ENCODE results near the gene CHML.

The CHML gene

DNA sequence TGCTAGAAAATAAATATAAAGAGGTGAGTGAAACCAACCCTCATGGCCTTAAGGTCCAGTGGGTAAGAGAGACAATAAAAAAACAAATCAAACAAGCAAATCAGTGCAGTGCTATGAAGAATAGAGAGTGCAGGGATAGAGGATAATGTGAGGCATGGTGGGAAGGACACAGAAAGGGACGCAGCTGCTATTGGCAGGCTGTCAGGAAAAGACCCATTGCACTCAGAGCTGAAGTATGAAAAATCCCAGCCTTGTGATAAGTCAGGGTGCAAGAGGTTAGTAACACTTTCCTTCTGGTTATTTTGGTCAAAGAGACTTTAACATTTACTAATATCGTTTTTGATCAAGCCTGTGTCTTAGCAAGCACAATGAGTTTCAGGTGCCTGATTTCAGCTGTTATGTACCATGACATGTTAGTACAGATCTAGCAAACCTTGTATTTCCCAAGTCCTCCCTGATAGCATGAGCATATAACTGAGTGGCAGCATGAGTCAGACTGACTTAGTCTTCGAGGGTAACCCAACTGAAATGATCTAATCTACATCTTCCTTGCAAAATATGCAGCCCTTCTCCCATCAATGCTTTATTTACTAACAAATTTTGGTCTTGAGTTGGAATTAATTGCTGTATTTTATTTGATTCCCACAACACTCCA, 31.7 kb downstream of the CHML start:
- Histone ChIP-seq H4K20me1 (ENCODE audit: insufficient read depth, low read length) (no peaks in the 10 kb centered on the region), H2AFZ (ENCODE audit: low read depth, low read length) (no peak overlapping the region), H3K27ac (ENCODE audit: low read length) (no peak overlapping the region), H3K4me3 (ENCODE audit: low read depth in 1 of 2, low read length in 2 of 2) (no peak overlapping the region), H3K9me3 (ENCODE audit: insufficient read depth, low read length, severe bottlenecking) (no peaks in the 10 kb centered on the region), H3K36me3 (ENCODE audit: insufficient read depth, low read length) (no peaks in the 10 kb centered on the region; the same call in 1 of the 2 replicates), H3K79me2 (ENCODE audit: insufficient read depth, low read length) (no peaks in the 10 kb centered on the region), H3K4me1 (ENCODE audit: insufficient read depth, low read length) (no peaks in the 10 kb centered on the region), H3K4me2 (ENCODE audit: insufficient read depth, low read length) (no peak overlapping the region), H3K9ac (ENCODE audit: low read depth, low read length) (no peak overlapping the region), H3K27me3 (ENCODE audit: insufficient read depth, low read length, poor library complexity) (no peaks in the 10 kb centered on the region)
- ATAC-seq (ENCODE audit: insufficient read depth, low read depth) (no peak), DNase-seq (no peak)
- TF ChIP-seq, protein P1, sequence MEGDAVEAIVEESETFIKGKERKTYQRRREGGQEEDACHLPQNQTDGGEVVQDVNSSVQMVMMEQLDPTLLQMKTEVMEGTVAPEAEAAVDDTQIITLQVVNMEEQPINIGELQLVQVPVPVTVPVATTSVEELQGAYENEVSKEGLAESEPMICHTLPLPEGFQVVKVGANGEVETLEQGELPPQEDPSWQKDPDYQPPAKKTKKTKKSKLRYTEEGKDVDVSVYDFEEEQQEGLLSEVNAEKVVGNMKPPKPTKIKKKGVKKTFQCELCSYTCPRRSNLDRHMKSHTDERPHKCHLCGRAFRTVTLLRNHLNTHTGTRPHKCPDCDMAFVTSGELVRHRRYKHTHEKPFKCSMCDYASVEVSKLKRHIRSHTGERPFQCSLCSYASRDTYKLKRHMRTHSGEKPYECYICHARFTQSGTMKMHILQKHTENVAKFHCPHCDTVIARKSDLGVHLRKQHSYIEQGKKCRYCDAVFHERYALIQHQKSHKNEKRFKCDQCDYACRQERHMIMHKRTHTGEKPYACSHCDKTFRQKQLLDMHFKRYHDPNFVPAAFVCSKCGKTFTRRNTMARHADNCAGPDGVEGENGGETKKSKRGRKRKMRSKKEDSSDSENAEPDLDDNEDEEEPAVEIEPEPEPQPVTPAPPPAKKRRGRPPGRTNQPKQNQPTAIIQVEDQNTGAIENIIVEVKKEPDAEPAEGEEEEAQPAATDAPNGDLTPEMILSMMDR (IDR thresholded peaks at IDR 0.05; ENCODE audit: borderline replicate concordance, extremely low read depth, low read length, poor library complexity, severe bottlenecking) = no peak

DNA sequence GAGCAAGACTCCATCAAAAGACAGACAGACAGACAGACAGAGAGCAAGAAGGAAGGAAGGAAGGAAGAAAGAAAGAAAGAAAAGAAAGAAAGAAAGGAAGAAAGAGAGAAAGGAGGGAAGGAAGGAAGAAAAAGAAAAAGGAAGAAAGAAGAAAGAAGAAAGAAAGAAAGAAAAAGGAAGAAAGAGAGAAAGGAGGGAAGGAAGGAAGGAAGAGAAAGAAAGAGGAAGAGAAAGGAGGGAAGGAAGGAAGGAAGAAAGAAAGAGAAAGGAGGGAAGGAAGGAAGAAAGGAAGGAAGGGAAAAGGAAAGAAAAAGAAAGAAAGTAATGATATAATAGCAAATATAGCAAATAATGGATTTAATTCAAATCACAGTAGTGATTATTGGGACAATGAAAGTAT, 32.7 kb downstream of the CHML start:
- Histone ChIP-seq H2AFZ (ENCODE audit: low read depth, low read length) (no peak overlapping the region), H3K4me1 (ENCODE audit: insufficient read depth, low read length) (no peaks in the 10 kb centered on the region), H3K79me2 (ENCODE audit: insufficient read depth, low read length) (no peaks in the 10 kb centered on the region), H3K27me3 (ENCODE audit: insufficient read depth, low read length, poor library complexity) (no peaks in the 10 kb centered on the region), H3K4me2 (ENCODE audit: insufficient read depth, low read length) (no peak overlapping the region), H3K9ac (ENCODE audit: low read depth, low read length) (no peak overlapping the region), H3K4me3 (ENCODE audit: low read depth in 1 of 2, low read length in 2 of 2) (no peak overlapping the region), H3K36me3 (ENCODE audit: insufficient read depth, low read length) (no peaks in the 10 kb centered on the region; the same call in 1 of the 2 replicates), H3K27ac (ENCODE audit: low read length) (no peak overlapping the region), H3K9me3 (ENCODE audit: insufficient read depth, low read length, severe bottlenecking) (no peaks in the 10 kb centered on the region), H4K20me1 (ENCODE audit: insufficient read depth, low read length) (no peaks in the 10 kb centered on the region)
- ATAC-seq (ENCODE audit: insufficient read depth, low read depth) = no peak
- no peak for DNase-seq
- TF ChIP-seq, protein P1 (IDR thresholded peaks at IDR 0.05; ENCODE audit: borderline replicate concordance, extremely low read depth, low read length, poor library complexity, severe bottlenecking) = no peak

DNA sequence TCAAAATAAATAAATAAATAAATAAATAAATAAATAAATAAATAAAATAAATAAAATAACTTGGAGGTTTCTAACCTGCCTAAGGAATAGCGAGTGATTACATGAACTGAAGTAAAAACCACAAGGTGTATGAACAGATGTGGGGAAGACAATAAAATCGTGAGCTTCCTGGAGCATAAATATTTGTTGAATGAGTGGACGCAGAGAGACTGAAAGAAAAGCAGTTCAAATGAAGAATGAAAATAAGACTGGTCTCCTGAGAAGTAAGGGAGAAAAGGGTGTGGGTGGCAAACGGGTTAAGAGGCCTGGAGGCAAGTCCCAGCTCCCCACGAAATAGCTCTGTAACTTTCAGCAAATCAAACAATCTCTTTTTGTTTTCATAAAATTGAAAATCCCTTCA, 33.6 kb downstream of the CHML start:
- ATAC-seq (ENCODE audit: insufficient read depth, low read depth) (no peak), DNase-seq (no peak)
- Histone ChIP-seq H3K79me2 (ENCODE audit: insufficient read depth, low read length) (no peaks in the 10 kb centered on the region), H3K9ac (ENCODE audit: low read depth, low read length) (no peak overlapping the region), H3K4me2 (ENCODE audit: insufficient read depth, low read length) (no peak overlapping the region), H3K36me3 (ENCODE audit: insufficient read depth, low read length) (no peaks in the 10 kb centered on the region; the same call in 1 of the 2 replicates), H3K27ac (ENCODE audit: low read length) (no peak overlapping the region), H3K27me3 (ENCODE audit: insufficient read depth, low read length, poor library complexity) (no peaks in the 10 kb centered on the region), H2AFZ (ENCODE audit: low read depth, low read length) (no peak overlapping the region), H3K4me3 (ENCODE audit: low read depth in 1 of 2, low read length in 2 of 2) (no peak overlapping the region), H4K20me1 (ENCODE audit: insufficient read depth, low read length) (no peaks in the 10 kb centered on the region), H3K9me3 (ENCODE audit: insufficient read depth, low read length, severe bottlenecking) (no peaks in the 10 kb centered on the region), H3K4me1 (ENCODE audit: insufficient read depth, low read length) (no peaks in the 10 kb centered on the region)
- TF ChIP-seq EZH2 (IDR thresholded peaks at IDR 0.05; ENCODE audit: borderline replicate concordance, low read depth, low read length, severe bottlenecking) = no peak
- TF ChIP-seq, protein P1 (IDR thresholded peaks at IDR 0.05; ENCODE audit: borderline replicate concordance, extremely low read depth, low read length, poor library complexity, severe bottlenecking) = no peak

Measured in DND-41 (cell line).